ENCODE measurements around the gene SLIT1. TPM values are rescaled to one million over a fixed set of nuclear protein-coding genes. Genes with fewer than 3 reads are reported as not detected.

Gene SLIT1
- total and polyA plus RNA-seq, 2 of the 8 experiments (the other 6 are each of a cell fraction or from before 2014, with no cell fraction given) = 0.70 to 0.88 TPM

DNA sequence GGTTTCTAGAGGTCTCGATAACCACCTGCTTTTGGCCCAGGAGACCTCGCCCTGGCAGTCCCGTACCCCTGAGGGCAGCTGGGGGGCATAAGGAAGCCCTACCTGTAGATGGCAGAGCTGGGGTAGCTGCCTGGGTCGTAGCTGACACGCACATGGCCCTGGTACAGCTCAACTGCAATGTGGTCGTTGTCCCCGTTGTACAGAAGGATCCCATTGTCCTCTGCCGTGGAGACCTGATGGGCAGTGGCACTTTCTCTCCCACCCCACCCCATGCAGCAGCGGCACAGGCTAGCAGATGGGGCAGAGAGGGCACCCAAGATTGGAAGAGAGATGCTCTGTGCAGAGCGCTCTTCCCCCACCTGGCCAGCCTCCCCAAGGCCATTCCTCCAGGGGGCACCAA is 181.2 kb downstream of the SLIT1 start:
- Histone ChIP-seq H2BK5ac (ENCODE audit: low read depth, low read length) (0 out of 2 replicates have a peak overlapping the region, but pooled peaks have one; percentile 24), H3K56ac (replicated peaks; ENCODE audit: insufficient read length, low read depth, low read length) (no peak overlapping the region), H3K4ac (replicated peaks; ENCODE audit: insufficient read length, low read depth, low read length) (no peak overlapping the region), H4K20me1 (replicated peaks in 1 of 2; ENCODE audit: control insufficient read depth in 1 of 2, insufficient read depth in 2 of 2, low read length in 2 of 2) (no peaks in the 10 kb centered on the region), H2BK12ac (ENCODE audit: low read depth, low read length) (no peak overlapping the region), H3K14ac (ENCODE audit: insufficient read length) (no peak overlapping the region), H3K79me1 (ENCODE audit: low read depth, low read length) (no peaks in the 10 kb centered on the region), H2BK20ac (ENCODE audit: low read length) (no peak overlapping the region), H3K4me1 (replicated peaks in 1 of 4; ENCODE audit: control insufficient read depth in 3 of 4, insufficient read depth in 4 of 4, low read length in 3 of 4) (peaks cover 0 to 4% (median 1%) of the 10 kb centered on the region in 4 experiments; a peak in 4 of 7 replicates), H3K36me3 (ENCODE audit: control insufficient read depth in 2 of 4, insufficient read depth in 4 of 4, low read length in 3 of 4) (no peaks in the 10 kb centered on the region), H3K27me3 (replicated peaks in 1 of 4; ENCODE audit: control insufficient read depth in 3 of 4, extremely low read depth in 1 of 4, insufficient read depth in 3 of 4, low read length in 3 of 4) (no peaks in the 10 kb centered on the region), H3K27ac (ENCODE audit: low read depth, low read length) (no peak overlapping the region), H2BK15ac (ENCODE audit: low read length) (no peak overlapping the region), H4K8ac (ENCODE audit: extremely low read depth, insufficient read depth, low read length) (no peak overlapping the region), H4K91ac (replicated peaks; ENCODE audit: insufficient read length, low read length) (no peak overlapping the region), H3K18ac (ENCODE audit: extremely low read depth, low read length) (no peak overlapping the region), H2AK5ac (ENCODE audit: low read depth, low read length) (no peak overlapping the region), H3K4me3 (ENCODE audit: extremely low read depth in 1 of 4, insufficient read depth in 2 of 4, low read depth in 3 of 4, low read length in 4 of 4) (no peak overlapping the region), H2BK120ac (replicated peaks; ENCODE audit: low read depth, low read length) (no peak overlapping the region), H3K9ac (replicated peaks in 1 of 4; ENCODE audit: extremely low read depth in 1 of 4, low read depth in 3 of 4, low read length in 3 of 4) (no peak overlapping the region), H3K23me2 (ENCODE audit: low read depth, low read length) (peaks cover 1% of the 10 kb centered on the region; the same call in 1 of the 2 replicates), H3K79me2 (ENCODE audit: control insufficient read depth in 1 of 2, insufficient read depth in 2 of 2, low read length in 2 of 2) (no peaks in the 10 kb centered on the region), H4K5ac (ENCODE audit: insufficient read length, low read depth, low read length) (no peak overlapping the region), H3K23ac (ENCODE audit: insufficient read length) (no peak overlapping the region), H3K9me3 (ENCODE audit: insufficient read depth in 2 of 2, low read depth in 1 of 2, low read length in 1 of 2) (no peaks in the 10 kb centered on the region), H2AFZ (ENCODE audit: low read length) (no peak overlapping the region), H3K4me2 (ENCODE audit: insufficient read depth in 1 of 2, low read depth in 2 of 2, low read length in 2 of 2) (no peak overlapping the region)
- WGBS, 2 experiments (ENCODE audit: extremely low coverage in 1 of 2, insufficient coverage in 1 of 2, insufficient read length in 1 of 2, insufficient replicate concordance in 2 of 2, low coverage in 1 of 2, low lambda C conversion rate in 2 of 2, missing lambda C conversion rate in 1 of 2) = 94% methylated on average over 10 of the region's 10 CpGs; no CpG with 5 or more reads in 1 of the 2 experiments
- ChIA-PET POLR2A (ENCODE audit: partially characterized antibody) (no interaction called here), CTCF (ENCODE audit: partially characterized antibody) (interaction anchor here (1.1 to 8.1 kb wide), 6 partner anchors 10 to 494 kb away, joined by 3 to 47 read pairs (median 4); no protein-coding TSS in a partner anchor)
- no peak for DNase-seq (ENCODE audit: low read depth in 1 of 2, low spot score in 2 of 2)
- TF ChIP-seq TCF12 (IDR thresholded peaks at IDR 0.05; ENCODE audit: low read depth, low read length) (no peak), SP2 (IDR thresholded peaks at IDR 0.05; ENCODE audit: low read length) (no peak), YY1 (IDR thresholded peaks at IDR 0.05; ENCODE audit: low read depth, low read length) (no peak), TBP (IDR thresholded peaks at IDR 0.05; ENCODE audit: low read depth, low read length) (no peak)
- FAIRE-seq = no peak

Data from H1 (cell line).